ENCODE measurements around the gene AXL. TPM values are rescaled to one million over a fixed set of nuclear protein-coding genes. Genes with fewer than 3 reads are reported as not detected.

The AXL gene
- total RNA-seq, 1 experiment from 2014 or later, result 236 TPM

GRCh38 chr19:41186971-41187883 lies 31.8 kb upstream of the AXL start:
- DNase-seq, result no peak
- POLR2A ChIA-PET (ENCODE audit: unreplicated experiment), result no interaction called here
- no TSS peak for BruUV-seq (replicated peaks)
- no peaks in the 10 kb centered on the region for H3K79me2 ChIP-seq (ENCODE audit: low read depth)
- TF ChIP-seq EZH2 (IDR thresholded peaks at IDR 0.05; ENCODE audit: low read depth) (no peak), CTCF (conservative IDR thresholded peaks at IDR 0.05) (no peak)
- H3K27ac ChIP-seq, result no peak overlapping the region
- no peaks in the 10 kb centered on the region for H3F3A ChIP-seq (ENCODE audit: insufficient read depth, low read depth)
- no peaks in the 10 kb centered on the region for H3K27me3 ChIP-seq (ENCODE audit: insufficient read depth, low read depth)
- no peak overlapping the region for H3K4me3 ChIP-seq
- H3K4me2 ChIP-seq, result no peak overlapping the region
- no peak overlapping the region for H2AFZ ChIP-seq
- CTCF ChIA-PET, result no interaction called here
- H3K9me2 ChIP-seq (ENCODE audit: insufficient read depth), result no peaks in the 10 kb centered on the region
- intact Hi-C loops (cut with micrococcal nuclease; ENCODE audit: unreplicated experiment), result no loop called here
- no peaks in the 10 kb centered on the region for H3K36me3 ChIP-seq (ENCODE audit: low read depth)
- H3K9me3 ChIP-seq (ENCODE audit: insufficient read depth, low read depth), result no peaks in the 10 kb centered on the region
- no peaks in the 10 kb centered on the region for H4K20me1 ChIP-seq (ENCODE audit: insufficient read depth)
- H3K4me1 ChIP-seq (replicated peaks; ENCODE audit: insufficient read depth), result peaks cover 23% of the 10 kb centered on the region

GRCh38 chr19:41187884-41188279 lies 31.1 kb upstream of the AXL start:
- no peaks in the 10 kb centered on the region for H3K36me3 ChIP-seq (ENCODE audit: low read depth)
- H3K9me2 ChIP-seq (ENCODE audit: insufficient read depth), result no peaks in the 10 kb centered on the region
- ChIA-PET CTCF (no interaction called here), POLR2A (ENCODE audit: unreplicated experiment) (no interaction called here)
- H3K4me1 ChIP-seq (replicated peaks; ENCODE audit: insufficient read depth), result peaks cover 28% of the 10 kb centered on the region
- H3F3A ChIP-seq (ENCODE audit: insufficient read depth, low read depth), result no peaks in the 10 kb centered on the region
- no peak overlapping the region for H3K4me2 ChIP-seq
- no peaks in the 10 kb centered on the region for H3K79me2 ChIP-seq (ENCODE audit: low read depth)
- intact Hi-C loops (cut with micrococcal nuclease; ENCODE audit: unreplicated experiment), result no loop called here
- no peak for TF ChIP-seq EZH2 (IDR thresholded peaks at IDR 0.05; ENCODE audit: low read depth)
- no peak for TF ChIP-seq CTCF (conservative IDR thresholded peaks at IDR 0.05)
- no peak overlapping the region for H3K27ac ChIP-seq
- no peaks in the 10 kb centered on the region for H4K20me1 ChIP-seq (ENCODE audit: insufficient read depth)
- no peak for DNase-seq
- no peaks in the 10 kb centered on the region for H3K9me3 ChIP-seq (ENCODE audit: insufficient read depth, low read depth)
- H3K27me3 ChIP-seq (ENCODE audit: insufficient read depth, low read depth), result no peaks in the 10 kb centered on the region
- no peak overlapping the region for H2AFZ ChIP-seq
- no TSS peak for BruUV-seq (replicated peaks)
- H3K4me3 ChIP-seq, result no peak overlapping the region

GRCh38 chr19:41189425-41190065 lies 29.5 kb upstream of the AXL start:
- POLR2A ChIA-PET (ENCODE audit: unreplicated experiment), result no interaction called here
- CTCF ChIA-PET, result no interaction called here
- H3K79me2 ChIP-seq (ENCODE audit: low read depth), result no peaks in the 10 kb centered on the region
- no peaks in the 10 kb centered on the region for H3K9me2 ChIP-seq (ENCODE audit: insufficient read depth)
- H3K9me3 ChIP-seq (ENCODE audit: insufficient read depth, low read depth), result no peaks in the 10 kb centered on the region
- no peaks in the 10 kb centered on the region for H4K20me1 ChIP-seq (ENCODE audit: insufficient read depth)
- H3F3A ChIP-seq (ENCODE audit: insufficient read depth, low read depth), result no peaks in the 10 kb centered on the region
- H3K27ac ChIP-seq, result no peak overlapping the region
- no peaks in the 10 kb centered on the region for H3K27me3 ChIP-seq (ENCODE audit: insufficient read depth, low read depth)
- H2AFZ ChIP-seq, result no peak overlapping the region
- BruUV-seq (replicated peaks), result no TSS peak
- TF ChIP-seq EZH2 (IDR thresholded peaks at IDR 0.05; ENCODE audit: low read depth) (no peak), CTCF (conservative IDR thresholded peaks at IDR 0.05) (no peak)
- intact Hi-C loops (cut with micrococcal nuclease; ENCODE audit: unreplicated experiment), result no loop called here
- H3K4me3 ChIP-seq, result no peak overlapping the region
- H3K36me3 ChIP-seq (ENCODE audit: low read depth), result no peaks in the 10 kb centered on the region
- peaks cover 28% of the 10 kb centered on the region for H3K4me1 ChIP-seq (replicated peaks; ENCODE audit: insufficient read depth)
- H3K4me2 ChIP-seq, result 0 out of 2 replicates have a peak overlapping the region, but pooled peaks have one; percentile 4
- DNase-seq, result no peak
